OCI-M2 (cell line): ENCODE measurements around the gene LMF1.

Experiments
- DNase-seq: peaks from one replicate; lab custom pipeline; 2025; ENCODE audit not compliant: unreplicated experiment; lab: John Stamatoyannopoulos, UW

Gene LMF1

GRCh38 chr16:1003391-1004347 lies 32.9 kb upstream of the LMF1 start:
- DNase-seq: no peak

GRCh38 chr16:1002399-1003166 lies 31.8 kb upstream of the LMF1 start:
- no peak for DNase-seq

- no peak for DNase-seq
Measured at GRCh38 chr16:1001096-1001495, 30.3 kb upstream of the LMF1 start.

- DNase-seq: no peak
Measured at GRCh38 chr16:1000608-1001007, 29.8 kb upstream of the LMF1 start.

- DNase-seq: no peak
Measured at GRCh38 chr16:999677-1000076, 28.9 kb upstream of the LMF1 start.

GRCh38 chr16:998615-999014 lies 27.8 kb upstream of the LMF1 start:
- no peak for DNase-seq

GRCh38 chr16:998211-998610 lies 27.4 kb upstream of the LMF1 start:
- DNase-seq: no peak

GRCh38 chr16:997440-998051 lies 26.8 kb upstream of the LMF1 start:
- no peak for DNase-seq

GRCh38 chr16:996681-997080 lies 25.9 kb upstream of the LMF1 start:
- DNase-seq: no peak

GRCh38 chr16:995783-996182 lies 25.0 kb upstream of the LMF1 start:
- no peak for DNase-seq

- DNase-seq: no peak
Measured at GRCh38 chr16:995087-995486, 24.3 kb upstream of the LMF1 start.

GRCh38 chr16:993731-994130 lies 22.9 kb upstream of the LMF1 start:
- DNase-seq: no peak

- DNase-seq: no peak
Measured at GRCh38 chr16:991773-992172, 21.0 kb upstream of the LMF1 start.

- DNase-seq: no peak
Measured at GRCh38 chr16:991345-991744, 20.6 kb upstream of the LMF1 start.

- DNase-seq: no peak
Measured at GRCh38 chr16:990516-991291, 19.9 kb upstream of the LMF1 start.

GRCh38 chr16:989354-989814 lies 18.6 kb upstream of the LMF1 start:
- DNase-seq: no peak

GRCh38 chr16:988471-989353 lies 17.9 kb upstream of the LMF1 start:
- DNase-seq: no peak

GRCh38 chr16:987906-988305 lies 17.1 kb upstream of the LMF1 start:
- no peak for DNase-seq

GRCh38 chr16:986925-987582 lies 16.3 kb upstream of the LMF1 start:
- DNase-seq: no peak
